Measurements from ENCODE around the gene MRPL38.
A peak's percentile ranks its signal among the peaks of the same experiment; 100 is the strongest.
"Not testable (repeated sequence)": the region's sequence is repeated elsewhere in the genome, so short reads cannot be mapped to it uniquely, and the experiment has no call there.

Gene MRPL38

DNA sequence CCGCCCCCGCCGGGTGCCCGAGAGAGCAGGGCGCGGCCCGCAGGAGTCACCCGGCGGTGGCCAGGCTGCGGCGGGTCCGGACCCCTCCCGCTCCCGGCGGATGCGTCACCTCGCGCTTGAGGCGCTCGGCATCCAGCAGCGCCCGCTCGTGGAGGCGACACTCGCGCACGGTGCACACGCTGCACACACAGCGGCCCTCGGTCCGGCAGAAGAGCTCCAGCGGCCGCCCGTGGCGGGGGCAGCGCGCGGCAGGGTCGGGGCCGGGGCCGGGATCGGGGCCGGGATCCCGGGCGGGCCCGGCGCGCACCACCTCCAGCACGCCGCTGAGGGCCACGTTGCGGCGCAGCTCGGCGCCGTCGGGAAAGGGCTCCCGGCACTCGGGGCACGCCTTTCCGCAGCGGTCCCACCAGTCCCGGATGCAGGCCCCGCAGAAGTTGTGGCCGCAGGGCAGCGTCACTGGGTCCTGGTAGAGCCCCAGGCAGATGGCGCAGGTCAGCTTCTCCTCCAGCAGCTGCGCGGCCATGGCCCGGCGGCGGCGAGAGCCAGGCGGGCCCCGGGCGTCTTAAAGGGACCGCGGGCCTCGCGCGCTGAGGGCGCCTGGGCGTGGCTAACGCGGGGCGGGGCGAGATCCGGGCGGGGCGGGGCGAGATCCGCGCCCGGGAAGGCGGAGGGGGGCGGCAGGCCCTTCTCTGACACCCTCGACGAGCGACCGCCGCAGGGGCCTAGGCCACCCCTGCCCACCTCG, 8.1 kb downstream of the MRPL38 start, which contains the start of gene TRIM65:
Gene TRIM65, minus strand, starts transcription at position 537 of the 745 bp plus-strand sequence. Its CDS starts 14 bp downstream, at position 523.
- DNase-seq (ENCODE audit: low spot score) = peak; percentile 88

DNA sequence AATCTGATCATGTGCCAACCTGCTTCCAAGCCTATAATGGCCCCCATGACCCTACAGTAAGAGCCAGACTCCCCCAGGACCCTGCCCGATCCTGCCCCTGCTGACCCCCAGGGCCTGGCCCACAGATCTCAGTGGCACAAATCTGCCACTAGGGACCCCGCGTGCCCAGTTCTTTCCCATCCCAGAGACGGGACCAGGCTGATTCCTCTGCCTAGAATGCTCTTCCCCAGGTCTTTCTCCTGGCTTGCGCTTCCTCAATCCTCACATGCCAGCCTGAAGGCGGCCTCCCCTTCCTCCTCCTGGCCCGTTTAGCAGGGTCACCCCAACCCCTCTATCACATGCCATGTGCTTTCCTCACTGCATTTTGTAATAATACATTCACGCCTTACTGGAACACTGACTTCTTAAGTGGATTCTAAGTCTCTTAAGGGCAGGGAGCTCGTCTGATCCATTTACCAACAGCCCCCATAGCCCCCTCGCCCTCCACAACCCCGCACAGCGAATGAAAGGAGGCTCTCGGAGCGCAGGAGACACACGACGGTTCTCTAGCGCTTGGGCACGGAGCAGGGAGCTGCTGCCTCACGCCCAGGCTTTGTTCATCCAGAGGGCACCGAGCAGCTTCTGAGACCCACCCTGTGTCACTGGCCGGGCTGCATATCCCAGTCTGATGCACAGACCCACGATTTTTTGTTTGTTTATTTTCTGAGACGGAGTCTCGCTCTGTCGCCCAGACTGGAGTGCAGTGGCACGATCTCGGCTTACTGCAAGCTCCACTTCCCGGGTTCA, 9.1 kb downstream of the MRPL38 start:
- peak; percentile 53 for DNase-seq (ENCODE audit: low spot score)

DNA sequence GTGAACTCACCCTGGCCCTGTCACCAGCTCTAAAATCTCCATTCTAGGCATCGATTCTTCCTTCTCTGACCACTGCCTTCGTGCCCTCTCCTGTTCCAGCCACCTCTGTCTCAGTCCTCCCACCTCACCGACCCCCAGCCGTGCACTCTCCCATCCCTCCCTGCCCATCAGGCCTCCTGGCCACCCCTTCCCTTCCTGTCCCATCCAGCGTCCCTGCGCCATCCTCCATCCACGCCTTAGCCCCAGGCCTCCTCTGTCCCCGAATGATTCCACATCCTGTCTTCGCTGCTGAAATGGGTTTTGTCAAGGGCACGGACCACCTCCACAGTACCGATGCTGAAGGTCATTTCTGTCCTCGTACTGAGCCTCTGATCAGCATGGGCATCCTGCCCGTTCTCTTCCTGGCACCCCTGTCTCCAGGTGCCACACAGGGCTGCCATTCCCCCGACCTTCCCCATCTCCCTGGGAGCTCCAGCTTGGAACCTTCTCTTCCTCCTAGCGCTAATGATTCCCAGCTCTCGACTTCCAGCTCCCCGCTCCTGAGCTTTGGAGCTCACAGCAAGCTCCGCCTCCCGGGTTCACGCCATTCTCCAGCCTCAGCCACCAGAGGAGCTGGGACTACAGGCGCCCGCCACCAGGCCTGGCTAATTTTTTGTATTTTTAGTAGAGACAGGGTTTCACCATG, 10.5 kb downstream of the MRPL38 start:
- DNase-seq (ENCODE audit: low spot score) = no peak

DNA sequence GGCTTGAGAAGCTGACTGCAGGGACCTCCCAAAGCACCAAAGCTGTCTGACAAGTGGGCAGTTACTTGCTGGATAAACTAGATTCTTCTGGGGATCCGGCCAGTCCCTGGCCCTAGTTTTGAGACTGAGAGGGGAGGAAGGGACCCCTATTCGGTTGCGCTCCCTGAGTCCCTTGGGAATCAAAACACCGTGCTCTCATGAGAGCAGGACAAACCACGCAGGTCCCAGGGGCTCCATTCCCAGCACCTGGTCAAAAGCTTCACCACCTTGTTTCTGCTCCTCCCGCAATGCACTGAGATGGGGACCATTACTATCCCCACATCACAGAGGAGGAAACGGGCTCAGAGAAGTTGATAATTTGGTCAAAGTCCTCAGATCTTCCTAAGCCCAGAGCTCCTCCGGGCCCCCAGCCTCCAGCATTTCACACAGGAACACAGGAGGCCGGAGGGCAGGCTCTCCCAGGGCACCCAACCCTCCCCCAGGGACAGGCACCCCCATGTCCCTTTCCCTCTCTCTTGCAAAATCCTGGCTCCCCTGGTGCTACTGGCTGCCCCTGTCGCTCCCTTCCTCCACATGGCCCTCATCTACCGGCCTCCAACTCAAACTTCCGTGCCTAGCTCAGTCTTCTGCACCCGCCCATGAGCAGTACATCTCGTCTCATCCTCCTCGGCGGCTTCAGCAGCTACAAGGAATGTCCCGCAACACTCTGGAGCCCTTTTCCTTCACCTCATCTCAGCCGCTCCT, 11.2 kb downstream of the MRPL38 start:
- no peak for DNase-seq (ENCODE audit: low spot score)

DNA sequence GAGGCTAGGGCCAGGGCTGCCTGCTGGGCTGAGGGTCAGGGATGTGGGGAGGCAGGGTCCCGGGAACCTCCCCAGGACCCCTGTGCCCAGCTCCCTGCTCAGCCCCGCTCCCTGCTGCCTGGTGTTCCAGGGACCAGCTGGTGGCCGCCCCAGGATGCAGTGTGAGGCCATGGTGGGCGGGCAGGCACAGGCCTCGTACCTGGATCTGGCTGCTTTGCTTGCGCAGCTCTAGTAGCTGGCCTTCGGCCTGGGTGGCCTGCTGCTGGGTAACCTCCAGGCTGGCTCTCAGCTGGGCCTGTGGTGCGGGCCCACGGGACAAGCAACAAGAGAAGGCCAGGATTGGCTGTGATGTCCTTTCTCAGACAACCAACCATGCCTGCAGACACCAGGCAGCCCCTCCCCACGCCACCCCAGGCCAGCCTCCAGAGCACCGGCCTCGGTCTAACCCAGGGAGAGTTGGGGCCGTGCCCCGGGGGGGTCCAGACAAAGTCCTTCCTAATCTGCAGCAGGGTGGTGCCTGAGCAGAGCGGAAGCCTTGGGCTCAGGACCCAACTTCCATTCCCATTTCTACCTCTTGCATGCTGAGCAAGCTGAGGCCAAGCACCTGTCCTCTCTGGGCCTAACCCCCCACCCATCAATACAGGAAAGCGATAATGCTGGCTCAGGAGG, 12.0 kb downstream of the MRPL38 start:
- DNase-seq (ENCODE audit: low spot score) = no peak

DNA sequence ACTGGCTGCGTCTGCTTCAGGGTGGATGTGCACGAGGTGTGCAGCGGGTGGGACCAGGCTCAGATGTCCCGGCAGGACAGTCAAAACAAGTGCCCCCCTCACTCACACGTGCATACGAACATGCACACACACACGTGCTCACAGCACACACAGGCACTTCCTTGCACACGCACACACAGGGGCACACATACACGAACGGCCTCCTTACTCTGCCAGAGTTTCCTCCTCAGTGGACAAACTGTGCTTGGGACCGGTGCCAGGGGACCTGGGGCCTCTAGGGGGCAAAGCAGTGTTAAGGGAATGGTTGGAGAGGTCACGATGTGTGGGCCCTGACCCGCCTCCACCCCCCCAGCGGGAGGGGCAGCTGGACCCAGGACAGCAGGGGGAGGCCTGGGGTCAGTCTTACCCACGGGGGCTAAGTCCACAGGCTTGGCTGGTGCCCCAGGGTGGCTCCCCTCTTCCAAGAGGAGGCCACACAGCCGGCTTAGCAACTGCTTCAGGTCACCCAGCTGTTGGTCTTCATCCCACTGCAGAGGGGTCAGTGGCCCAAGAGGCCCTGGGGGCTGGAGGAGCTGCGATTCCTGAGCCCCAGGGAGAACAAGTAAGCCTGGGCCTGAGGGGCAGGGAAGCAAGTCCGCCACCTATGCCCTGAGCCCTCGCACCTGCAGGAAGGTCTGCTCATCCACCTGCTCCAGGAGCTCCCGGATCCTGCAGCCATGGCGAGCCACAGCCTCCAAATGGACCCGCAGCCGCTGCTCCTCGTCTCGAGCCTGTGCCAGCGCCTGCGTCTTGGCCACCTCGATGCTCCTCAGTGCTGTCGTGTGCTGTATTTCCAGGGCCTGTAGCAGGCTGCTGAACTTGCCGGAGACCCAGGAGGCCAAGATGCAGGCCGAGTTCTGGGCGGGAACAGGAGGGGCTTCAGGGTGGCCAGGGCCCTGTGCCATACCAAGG, 12.8 kb downstream of the MRPL38 start:
- no peak for DNase-seq (ENCODE audit: low spot score)

DNA sequence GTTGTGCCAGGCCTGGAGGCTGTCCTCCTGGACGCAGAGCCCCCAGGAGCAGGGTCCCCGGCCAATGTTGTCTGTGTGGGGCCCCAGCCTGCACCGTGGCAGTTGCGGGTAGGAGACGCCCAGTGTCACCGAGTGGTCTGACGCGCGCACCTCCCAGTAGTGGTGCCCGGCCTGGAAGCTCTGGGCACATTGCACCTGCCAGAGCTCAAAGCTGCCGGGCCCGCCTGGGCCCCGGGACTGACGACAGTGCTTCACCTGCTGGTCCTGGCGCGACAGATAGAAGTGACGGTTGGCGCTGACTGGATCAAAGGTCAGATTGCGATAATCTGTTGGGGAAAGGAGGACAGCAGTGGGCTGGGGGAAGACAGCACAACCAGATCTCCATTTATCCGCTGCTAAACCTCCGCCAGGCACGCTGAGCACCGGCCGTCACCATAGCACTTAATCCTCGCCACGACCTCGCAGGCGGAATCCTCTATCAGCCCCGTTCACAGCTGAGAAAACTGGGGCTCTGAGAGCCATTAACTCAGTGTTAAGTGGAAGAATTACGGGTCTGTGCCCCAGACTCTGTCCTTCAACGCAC, 13.6 kb downstream of the MRPL38 start:
- no peak for DNase-seq (ENCODE audit: low spot score)

DNA sequence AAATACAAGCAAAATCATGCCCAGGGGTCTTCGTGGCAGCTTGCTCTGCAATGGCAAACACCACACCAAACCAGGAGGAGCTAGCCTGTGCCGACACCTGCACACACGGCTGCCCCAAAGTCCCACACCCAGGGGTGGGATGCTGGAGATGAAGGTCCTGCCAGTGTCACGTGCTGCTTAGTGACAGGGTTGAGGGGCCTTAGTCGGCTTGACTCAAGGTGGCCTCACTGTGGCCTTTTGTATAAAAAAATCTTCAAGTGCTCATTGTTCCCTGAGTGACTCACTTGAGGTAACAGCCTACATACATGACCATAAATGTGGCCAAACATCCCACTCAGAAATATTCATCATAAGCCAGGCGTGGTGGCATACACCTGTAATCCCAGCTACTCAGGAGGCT, 15.2 kb downstream of the MRPL38 start:
- DNase-seq (ENCODE audit: low spot score) = no peak

DNA sequence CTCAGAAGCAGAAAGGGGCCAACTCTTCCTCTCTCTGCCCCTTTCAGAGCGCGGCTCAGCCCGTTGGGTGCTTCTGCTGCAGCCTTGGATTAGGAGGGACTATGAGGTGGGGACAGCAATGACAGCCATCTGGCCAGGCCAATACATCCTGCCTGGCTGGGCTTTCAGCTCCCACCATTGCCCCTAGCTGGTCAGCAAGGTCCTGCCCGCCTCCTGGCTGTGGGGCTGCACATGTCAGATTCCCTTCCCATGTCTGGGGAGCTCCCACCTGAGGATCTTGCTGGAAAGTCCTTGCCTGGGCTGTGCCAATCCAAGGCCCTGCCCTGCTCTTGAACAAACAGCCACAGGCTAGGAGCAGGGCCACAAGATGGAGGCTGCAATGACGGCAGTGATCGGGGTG, 16.2 kb downstream of the MRPL38 start:
- DNase-seq (ENCODE audit: low spot score) = no peak

DNA sequence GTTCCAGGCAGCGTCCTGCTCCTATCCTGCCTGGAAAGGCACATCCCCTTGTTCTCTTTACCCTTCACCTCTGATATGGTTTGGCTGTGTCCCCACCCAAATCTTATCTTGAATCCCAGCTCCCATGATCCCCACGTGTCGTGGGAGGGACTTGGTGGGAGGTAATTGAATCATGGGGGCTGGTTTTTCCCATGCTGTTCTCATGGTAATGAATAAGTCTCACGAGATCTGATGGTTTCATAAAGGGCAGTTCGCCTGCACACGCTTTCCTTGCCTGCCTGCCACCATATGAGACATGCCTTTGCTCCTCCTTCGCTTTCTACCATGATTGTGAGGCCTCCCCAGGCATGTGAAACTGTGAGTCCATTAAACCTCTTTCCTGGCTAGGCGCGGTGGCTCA, 18.8 kb downstream of the MRPL38 start:
- DNase-seq (ENCODE audit: low spot score) = not testable (repeated sequence)

DNA sequence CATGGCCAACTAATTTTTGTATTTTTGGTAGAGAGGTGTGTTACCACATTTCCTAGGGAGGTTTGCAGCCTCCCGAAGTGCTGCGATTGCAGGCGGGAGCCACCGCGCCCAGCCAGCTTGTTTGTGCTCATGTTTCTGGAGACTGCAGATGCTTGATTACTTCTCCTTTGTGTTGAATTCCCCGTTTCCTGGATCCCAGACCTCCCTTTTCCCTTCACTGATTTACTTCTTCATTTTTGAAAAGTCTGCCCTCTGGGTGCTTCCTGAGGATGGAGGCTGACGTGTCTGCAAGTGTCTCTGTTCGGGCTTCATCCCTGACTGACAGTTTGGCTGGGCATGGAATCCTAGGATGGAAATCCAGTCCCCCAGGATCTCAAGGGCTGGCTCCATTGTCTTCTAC, 19.3 kb downstream of the MRPL38 start:
- no peak for DNase-seq (ENCODE audit: low spot score)

DNA sequence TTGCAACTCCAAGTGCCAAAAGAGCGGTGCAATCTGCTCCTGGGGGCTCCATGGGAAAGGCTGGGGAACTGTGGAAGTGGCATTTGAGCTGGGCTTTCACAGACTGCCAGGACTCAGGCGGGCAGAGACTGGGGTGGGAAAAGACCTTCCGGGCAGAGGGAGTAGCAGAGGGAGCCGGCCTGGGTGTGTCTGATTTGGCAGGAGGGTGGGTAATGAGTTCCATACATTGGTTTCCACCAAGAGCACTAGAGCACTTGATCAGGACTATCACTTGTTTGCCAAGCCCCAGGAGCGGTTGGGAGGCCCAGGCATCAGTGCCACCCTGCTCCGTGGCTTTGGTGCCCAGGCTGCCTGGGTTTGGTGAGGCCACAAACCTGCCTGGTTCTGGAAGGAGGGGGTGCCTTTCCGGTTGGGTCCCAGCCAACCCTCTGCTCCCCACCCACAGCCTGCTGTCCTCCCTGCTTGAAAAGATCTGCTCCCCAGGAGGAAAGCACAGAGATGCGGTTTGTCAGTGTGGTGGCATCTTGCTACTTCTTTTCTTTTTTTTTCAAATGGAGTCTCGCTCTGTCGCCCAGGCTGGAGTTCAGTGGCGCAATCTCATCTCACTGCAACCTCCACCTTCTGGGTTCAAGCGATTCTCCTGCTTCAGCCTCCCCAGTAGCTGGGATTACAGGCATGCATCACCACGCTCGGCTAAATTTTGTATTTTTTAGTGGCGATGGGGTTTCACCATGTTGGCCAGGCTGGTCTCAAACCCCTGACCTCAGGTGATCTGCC, 22.8 kb downstream of the MRPL38 start:
- DNase-seq (ENCODE audit: low spot score) = no peak

DNA sequence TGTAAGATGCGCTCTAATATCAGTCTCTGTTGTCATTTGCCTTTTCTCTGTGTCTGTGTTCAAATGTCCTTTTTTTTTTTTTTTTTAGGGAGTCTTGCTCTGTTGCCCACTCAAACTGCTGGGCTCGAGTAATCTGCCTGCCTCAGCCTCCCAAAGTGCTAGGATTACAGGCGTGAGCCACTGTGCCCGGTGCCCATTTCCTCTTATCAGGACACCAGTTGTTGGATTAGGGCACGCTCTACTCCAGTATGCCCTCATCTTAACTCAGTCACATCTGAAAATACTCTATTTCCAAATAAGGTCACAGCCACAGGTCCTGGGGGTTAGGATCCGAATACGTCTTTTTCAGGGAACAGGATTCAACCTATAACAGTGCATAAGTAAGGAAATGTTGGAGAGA, 24.4 kb downstream of the MRPL38 start:
- no peak for DNase-seq (ENCODE audit: low spot score)

DNA sequence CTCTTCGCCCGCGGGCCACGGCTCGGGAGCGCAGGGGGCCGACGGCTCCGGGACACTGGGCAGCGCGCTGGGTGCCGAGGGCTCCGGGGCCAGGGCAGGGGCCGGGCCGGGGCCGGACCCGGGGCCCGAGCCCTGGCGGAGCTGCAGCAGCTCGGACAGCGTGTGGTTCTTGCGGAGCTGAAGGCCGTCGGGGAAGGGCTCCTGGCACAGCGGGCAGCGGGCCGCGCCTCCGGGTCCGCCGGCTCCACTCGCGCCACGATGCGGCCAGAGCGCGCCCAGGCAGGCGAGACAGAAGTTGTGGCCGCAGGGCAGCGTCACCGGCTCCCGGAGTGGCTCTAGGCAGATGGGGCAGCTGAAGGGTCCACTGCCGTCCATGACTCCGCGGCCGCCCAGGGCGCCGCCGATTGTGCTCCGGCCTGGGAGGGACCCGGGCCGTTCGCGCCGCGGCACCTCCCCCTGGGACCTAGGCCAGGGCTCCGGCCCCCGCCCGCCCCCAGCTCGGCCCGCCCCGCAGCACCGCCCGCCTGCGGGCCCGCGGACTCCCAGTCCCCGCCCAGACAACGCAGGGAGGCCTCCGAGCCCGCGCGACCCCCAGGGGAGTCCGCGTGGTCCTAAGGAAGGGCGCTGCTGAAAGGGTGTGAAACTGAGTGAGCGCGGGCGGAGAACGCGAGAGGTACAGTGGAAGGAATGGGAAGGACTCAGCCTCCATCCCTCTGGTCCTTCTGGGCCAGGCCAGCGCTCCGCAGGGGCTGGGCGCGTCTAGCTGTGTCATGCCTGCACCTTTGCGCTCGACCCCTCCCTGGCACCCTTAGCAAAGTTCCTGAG, 26.3 kb downstream of the MRPL38 start, which contains the start of gene TRIM47:
Gene TRIM47, minus strand, starts transcription at position 408 of the 825 bp plus-strand sequence. Its CDS starts 33 bp downstream, at position 375.
- DNase-seq (ENCODE audit: low spot score) = peak; percentile 60

DNA sequence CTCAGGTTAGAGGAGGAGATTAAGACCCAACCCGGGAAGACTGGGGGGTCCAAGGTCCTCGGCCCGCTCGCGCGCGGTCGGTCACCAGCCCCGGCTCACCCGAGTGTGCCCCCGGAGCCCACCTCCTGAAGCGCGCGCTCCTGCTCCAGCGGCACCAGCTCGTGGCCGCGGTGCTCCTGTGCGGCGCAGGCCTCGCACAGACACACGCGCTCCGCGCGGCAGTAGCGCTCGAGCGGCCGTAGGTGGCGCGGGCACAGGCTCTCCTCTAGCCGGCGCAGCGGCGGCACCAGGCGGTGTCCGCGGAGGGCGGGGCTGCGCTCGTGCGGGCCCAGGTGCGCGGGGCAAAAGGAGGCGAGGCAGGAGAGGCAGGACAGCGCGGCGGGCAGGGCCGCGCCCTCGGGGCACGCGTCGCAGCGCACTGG, 26.9 kb downstream of the MRPL38 start:
- DNase-seq (ENCODE audit: low spot score) = peak; percentile 58

DNA sequence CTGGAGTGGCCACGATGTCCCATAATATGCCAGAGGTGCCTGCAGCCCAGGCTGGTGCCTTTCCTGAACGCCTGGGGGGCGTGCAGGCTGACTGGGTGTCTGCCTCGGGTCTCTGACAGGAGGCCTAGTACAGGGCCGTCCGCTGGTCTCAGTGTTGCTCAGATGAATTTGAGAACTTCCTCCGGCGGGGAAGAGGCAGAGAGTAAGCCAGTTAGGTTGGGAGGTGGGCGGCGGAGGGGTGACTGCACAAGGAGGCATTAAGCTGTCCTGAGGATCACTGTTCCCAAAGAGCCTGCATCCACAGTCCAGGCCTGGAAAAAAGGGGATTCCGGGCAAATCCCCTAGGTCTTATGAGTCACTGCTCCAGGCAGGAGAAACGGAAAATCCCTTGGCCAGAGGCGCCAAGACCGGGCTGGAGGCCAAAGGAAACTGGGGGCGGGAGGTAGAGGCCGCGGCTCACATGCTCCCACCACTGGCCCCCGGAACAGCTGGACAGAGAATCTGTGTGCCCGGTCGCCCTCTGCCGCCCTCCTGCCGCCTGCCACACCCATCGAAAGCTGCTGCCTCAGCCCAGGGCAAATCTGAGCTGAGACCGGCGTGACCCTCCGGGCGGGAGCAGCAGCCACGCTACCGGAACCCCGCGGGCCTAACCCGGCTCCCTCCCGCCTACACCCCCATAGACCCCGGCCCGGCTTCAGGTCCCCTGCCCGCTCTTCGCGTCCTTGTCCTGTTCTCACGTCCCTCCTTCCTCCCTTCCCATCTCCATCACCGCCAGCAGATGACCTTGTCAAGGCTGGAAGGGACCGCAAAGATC, 27.5 kb downstream of the MRPL38 start:
- peak; percentile 91 for DNase-seq (ENCODE audit: low spot score)
